Astrocyte of the cerebellum (primary cell): Measurements from ENCODE around the gene TLE3.

Source experiments
- DNase-seq: peaks from one replicate; pipeline ENCODE4 v3.0.0-alpha.2; 2011; ENCODE audit warnings: low read depth
- H3K4me3 ChIP-seq: 2 replicates; pipeline ENCODE4 v1.5.1; 2011; ENCODE audit warnings: mild to moderate bottlenecking, low read depth, low read length, moderate library complexity
- in situ Hi-C: cut with HindIII; loops from 2 replicates; pipeline ENCODE4 v1.10.0; 2017; ENCODE audit warnings: low sequenced_read_pairs
- TF ChIP-seq, protein P1 (sequence below): IDR thresholded peaks from 2 replicates; pipeline ENCODE4 v1.5.1; 2012; ENCODE audit warnings: low read length, low read depth, moderate library complexity, mild to moderate bottlenecking; ENCODE audit errors: missing control alignments

TLE3 gene

DNA sequence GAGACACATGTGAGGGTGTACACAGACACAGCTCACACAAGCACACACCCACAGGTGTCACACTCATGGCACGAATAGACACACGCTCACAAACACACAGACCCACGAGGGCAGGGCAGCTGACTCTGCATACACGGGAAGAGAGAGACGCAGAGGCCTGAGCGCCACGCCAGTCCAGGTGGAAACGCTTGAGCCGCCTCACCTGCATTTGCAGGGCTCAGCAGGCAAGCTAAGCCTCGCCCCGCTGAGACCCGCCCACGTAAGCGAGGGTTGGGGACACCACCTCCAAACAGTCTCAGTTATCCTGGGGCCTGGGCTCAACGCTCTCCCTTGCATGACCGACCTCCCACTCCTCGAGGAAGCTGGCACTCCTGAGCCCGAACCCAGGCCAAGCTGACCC is 73.2 kb downstream of the TLE3 start:
- in situ Hi-C loops, result no loop called here
- no peak for DNase-seq
- TF ChIP-seq, protein P1, sequence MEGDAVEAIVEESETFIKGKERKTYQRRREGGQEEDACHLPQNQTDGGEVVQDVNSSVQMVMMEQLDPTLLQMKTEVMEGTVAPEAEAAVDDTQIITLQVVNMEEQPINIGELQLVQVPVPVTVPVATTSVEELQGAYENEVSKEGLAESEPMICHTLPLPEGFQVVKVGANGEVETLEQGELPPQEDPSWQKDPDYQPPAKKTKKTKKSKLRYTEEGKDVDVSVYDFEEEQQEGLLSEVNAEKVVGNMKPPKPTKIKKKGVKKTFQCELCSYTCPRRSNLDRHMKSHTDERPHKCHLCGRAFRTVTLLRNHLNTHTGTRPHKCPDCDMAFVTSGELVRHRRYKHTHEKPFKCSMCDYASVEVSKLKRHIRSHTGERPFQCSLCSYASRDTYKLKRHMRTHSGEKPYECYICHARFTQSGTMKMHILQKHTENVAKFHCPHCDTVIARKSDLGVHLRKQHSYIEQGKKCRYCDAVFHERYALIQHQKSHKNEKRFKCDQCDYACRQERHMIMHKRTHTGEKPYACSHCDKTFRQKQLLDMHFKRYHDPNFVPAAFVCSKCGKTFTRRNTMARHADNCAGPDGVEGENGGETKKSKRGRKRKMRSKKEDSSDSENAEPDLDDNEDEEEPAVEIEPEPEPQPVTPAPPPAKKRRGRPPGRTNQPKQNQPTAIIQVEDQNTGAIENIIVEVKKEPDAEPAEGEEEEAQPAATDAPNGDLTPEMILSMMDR, result no peak
- H3K4me3 ChIP-seq, result no peak overlapping the region

DNA sequence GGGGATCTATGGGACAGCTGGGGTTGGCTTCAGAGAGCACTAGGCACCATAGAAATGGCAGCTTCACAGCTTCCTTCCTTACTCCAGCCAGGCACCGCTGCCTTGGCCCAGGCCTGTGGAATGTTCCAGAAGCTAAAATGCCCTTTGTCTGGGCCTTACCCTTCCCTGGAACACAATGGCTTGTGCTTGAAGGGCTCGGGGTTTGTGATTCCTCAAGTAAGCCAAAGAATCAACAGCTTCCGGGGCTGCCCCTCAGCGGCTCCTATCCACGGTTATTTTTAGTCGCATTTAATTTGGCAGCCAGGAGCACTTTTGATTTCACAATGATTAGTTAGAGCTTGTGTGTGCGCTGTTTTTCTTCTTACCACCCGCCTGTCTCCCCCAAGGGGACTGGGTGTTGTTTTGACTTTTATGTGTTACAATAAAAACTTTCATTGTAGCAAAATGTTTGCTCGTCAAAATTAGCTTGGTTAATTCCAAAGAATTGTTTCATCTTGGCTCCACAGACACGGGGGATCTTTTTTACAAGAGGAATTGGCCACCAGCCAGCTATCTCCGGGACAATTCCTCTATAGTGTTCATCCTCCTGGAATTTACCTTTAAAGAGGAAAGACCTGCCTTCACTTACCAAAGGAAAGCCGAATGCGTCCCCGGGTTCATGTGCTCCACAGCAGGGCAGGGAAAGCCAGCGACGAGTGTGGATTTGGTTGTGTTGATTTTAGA is 73.8 kb downstream of the TLE3 start:
- no peak overlapping the region for H3K4me3 ChIP-seq
- TF ChIP-seq, protein P1, result no peak
- in situ Hi-C loops, result no loop called here
- DNase-seq, result peak; percentile 27

DNA sequence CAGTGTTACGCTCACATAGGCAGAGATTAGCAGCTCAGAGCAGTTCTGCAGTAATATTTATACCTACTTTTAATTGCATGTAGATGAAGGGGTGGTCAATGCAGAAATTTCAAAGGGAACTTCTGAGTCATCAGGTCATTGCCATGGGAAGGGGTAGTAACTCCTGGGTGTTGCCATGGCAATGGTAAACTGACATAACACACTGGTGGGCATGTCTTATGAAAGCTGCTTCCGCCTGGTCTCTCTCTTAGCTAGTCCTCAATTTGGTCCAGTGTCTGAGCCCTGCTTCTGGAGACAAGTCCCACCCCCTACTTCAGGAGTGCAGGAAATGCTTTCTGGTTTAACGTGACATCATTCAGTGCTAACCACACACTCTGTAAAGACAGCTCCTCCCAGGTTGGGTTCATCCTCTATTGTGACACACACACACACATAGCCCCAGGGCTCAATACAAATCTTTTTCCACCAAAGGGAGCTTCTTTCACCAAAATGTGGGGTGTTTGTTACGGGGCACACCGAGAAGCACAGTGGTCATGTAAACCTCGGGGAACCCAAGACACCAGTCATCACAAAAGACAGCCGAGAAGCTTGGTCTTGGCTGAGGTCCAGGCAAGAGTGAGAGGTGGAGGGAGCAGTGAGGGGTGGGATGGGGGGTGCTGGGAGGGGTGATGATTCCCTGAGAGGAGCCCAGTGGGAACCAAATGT is 74.5 kb downstream of the TLE3 start:
- TF ChIP-seq, protein P1, result no peak
- peak; percentile 33 for DNase-seq
- H3K4me3 ChIP-seq, result no peak overlapping the region
- in situ Hi-C loops, result no loop called here

DNA sequence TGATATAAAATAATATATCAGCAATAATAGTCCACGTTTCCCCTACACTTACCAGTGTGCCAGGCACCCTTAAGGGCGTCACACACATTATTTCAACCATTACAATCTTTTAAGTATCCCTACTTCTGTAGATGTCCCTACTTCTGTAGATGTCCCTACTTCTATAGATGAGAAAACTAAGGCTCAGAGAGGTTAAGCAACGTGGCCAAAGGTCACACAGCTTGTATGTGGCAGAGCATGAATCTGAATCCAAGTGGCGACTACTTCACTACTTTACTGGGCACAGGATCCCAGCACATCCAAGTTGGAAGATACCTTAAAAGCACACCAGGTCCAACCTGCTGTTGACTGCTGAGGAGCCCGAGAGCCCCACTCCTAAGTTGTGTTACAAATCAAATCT is 77.5 kb downstream of the TLE3 start:
- TF ChIP-seq, protein P1, result no peak
- DNase-seq, result no peak
- in situ Hi-C loops, result no loop called here
- H3K4me3 ChIP-seq, result no peak overlapping the region

DNA sequence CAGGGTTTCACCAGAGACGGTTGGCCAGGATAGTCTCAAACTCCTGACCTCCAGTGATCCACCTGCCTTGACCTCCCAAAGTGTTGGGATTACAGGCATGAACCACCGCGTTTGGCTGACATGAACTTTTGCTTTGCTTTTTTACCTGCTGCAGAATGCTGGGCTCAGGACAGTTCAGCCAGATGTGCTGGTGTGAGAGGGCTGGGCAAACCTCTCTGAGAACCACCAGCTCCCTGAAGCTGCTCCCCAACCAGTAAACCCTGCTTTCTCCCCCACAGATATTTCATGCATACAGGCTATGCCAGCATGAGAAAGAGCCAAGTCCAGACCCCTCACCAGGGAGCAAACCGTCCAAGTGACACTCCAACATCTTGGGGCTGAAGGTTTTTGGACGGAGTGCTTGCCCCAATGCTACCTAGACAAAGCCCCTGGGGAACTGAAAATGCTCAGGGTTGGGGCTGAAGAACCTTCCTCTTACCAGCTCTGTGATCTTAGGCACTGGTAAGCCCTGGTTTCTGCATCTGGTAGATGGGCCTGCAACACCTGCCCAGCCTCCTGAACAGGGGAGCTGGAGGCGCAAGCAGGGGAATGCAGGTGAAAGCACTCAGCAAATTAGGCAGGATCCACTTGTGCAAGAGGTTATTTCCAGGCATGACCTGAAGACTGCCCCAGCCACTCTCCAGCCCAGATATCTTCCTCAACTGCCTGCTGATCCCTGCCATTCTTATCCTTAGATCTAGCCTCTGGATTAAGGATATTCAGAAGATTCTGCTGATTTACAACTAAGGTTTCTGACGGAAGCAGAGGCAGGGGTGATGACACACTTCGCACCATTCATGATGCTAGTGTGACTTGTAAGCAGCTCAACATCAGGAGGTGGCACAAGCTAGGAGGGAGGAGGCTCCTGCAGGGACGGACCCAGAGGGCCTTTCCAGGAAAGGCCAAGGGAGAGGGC is 78.8 kb downstream of the TLE3 start:
- H3K4me3 ChIP-seq, result no peak overlapping the region
- no peak for DNase-seq
- in situ Hi-C loops, result no loop called here
- TF ChIP-seq, protein P1, result no peak

DNA sequence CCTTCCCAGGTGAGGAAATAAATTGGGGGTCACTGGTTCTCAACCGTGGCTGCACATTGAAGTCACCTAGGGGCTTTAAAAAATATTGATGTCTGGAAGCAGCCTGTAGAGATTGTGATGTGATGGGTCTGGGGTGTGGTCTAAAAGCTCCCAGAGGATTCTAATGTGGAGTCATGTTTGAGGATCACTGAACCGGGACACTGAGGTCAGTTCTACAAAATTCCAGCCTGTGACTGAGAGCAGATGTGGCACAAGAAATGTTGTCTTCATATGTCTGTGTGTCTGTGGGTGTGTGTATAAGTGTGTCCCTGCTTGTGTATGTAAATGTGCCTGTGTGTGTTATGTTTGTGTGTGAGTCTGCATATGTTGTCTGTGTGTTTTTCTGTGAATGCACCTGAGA is 79.9 kb downstream of the TLE3 start:
- in situ Hi-C loops, result no loop called here
- TF ChIP-seq, protein P1, result no peak
- H3K4me3 ChIP-seq, result no peak overlapping the region
- DNase-seq, result no peak
